ENCODE results near the gene ADGRV1. TPM values are rescaled to one million over a fixed set of nuclear protein-coding genes. Genes with fewer than 3 reads are reported as not detected.

ADGRV1 gene
- polyA plus RNA-seq, 3 donors: 0.18 to 0.33 TPM; not detected in 1

DNA sequence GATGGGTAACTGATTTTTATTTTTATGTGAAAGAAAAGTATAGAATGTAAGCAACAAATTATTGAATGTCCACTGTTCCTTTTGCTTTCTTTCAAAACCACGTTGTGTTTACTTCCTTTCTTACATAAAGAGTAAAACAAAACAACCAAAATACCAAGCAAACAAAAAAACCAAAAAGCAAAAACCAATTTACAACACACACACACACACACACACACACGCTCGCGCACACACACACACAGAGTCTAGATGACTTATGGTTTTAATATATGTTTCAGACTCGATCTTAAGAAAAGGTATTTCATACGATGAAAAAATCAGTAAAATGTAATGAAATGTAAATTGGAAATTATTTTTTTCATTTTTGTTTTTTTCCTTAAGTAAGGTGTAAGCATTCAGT, 80.3 kb downstream of the ADGRV1 start:
- no peak for DNase-seq
- Histone ChIP-seq H3K27me3 (ENCODE audit: control insufficient read depth in 2 of 2, insufficient read depth in 2 of 2, low read length in 2 of 2) (no peaks in the 10 kb centered on the region), H3K4me1 (ENCODE audit: control insufficient read depth in 1 of 2, insufficient read depth in 2 of 2, low read length in 2 of 2) (peaks cover 17 to 32% of the 10 kb centered on the region in 2 donors), H3K36me3 (replicated peaks in 1 of 2; ENCODE audit: control insufficient read depth in 1 of 2, insufficient read depth in 2 of 2, low read length in 2 of 2) (no peaks in the 10 kb centered on the region), H3K9me3 (replicated peaks in 1 of 2; ENCODE audit: control insufficient read depth in 1 of 2, insufficient read depth in 1 of 2, low read length in 2 of 2) (no peaks in the 10 kb centered on the region), H3K9ac (ENCODE audit: insufficient read depth, low read length, poor library complexity, severe bottlenecking) (no peak overlapping the region), H3K79me2 (ENCODE audit: insufficient read depth, low read length) (no peaks in the 10 kb centered on the region), H3K4me3 (replicated peaks in 1 of 3; ENCODE audit: low read depth in 2 of 3, low read length in 3 of 3) (no peak overlapping the region), H3K4me2 (replicated peaks; ENCODE audit: extremely low read depth, low read length, poor library complexity, severe bottlenecking) (no peak overlapping the region), H3K27ac (ENCODE audit: low read depth in 1 of 2, low read length in 2 of 2) (no peak overlapping the region), H4K20me1 (ENCODE audit: insufficient read depth, low read length) (no peaks in the 10 kb centered on the region), H2AFZ (ENCODE audit: insufficient read depth, low read depth, low read length, poor library complexity, severe bottlenecking) (no peak overlapping the region)
- Mint-ChIP-seq H3K4me1 (peaks cover 26% of the 10 kb centered on the region), H3K27me3 (ENCODE audit: low read depth in 3 of 3) (no peaks in the 10 kb centered on the region), H3K4me3 (no peak overlapping the region), H3K27ac (no peak overlapping the region), H3K9me3 (no peaks in the 10 kb centered on the region), H3K36me3 (no peaks in the 10 kb centered on the region)
- intact Hi-C loops (cut with micrococcal nuclease): no loop called here
- TF ChIP-seq CTCF (IDR thresholded peaks at IDR 0.05): no peak
- no CpG with 5 or more reads among the region's 6 CpGs for WGBS (ENCODE audit: insufficient coverage)

DNA sequence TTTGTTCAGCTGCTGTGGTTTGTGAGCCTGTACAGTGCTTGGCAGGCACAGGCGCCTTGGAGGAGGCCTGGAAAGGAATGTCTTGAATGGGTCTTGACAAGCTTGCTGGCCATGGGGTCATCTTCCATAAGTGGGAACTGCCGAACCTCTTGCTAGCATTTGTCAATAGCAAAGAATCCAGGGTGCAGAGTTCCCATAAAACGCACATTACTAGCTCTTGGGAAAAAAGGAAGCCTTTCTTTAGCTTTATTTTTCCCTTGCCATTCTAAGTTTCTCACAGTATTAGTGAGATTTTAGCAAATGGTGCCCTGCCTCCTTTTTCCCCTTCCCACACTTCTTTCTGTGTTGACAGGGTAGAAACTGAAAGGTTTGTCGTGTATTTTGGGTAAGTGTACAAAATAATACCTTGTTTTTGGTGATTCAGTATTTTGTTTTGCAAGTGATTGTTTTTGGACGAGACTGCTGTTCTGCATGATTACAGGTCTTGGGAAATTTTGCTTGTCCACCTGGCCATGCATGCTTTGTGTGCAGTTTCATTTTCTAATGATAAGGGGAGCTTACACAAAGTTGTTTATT, 82.0 kb downstream of the ADGRV1 start:
- no peaks in the 10 kb centered on the region for H3K36me3 ChIP-seq (replicated peaks in 1 of 2; ENCODE audit: control insufficient read depth in 1 of 2, insufficient read depth in 2 of 2, low read length in 2 of 2)
- no peak overlapping the region for H3K4me2 ChIP-seq (replicated peaks; ENCODE audit: extremely low read depth, low read length, poor library complexity, severe bottlenecking)
- no peak for DNase-seq
- no peak overlapping the region for H3K27ac Mint-ChIP-seq
- intact Hi-C loops (cut with micrococcal nuclease): no loop called here
- H3K4me1 Mint-ChIP-seq: peaks cover 34% of the 10 kb centered on the region
- no peak overlapping the region for H3K4me3 Mint-ChIP-seq
- H3K36me3 Mint-ChIP-seq: no peaks in the 10 kb centered on the region
- peaks cover 20 to 42% of the 10 kb centered on the region in 2 donors for H3K4me1 ChIP-seq (ENCODE audit: control insufficient read depth in 1 of 2, insufficient read depth in 2 of 2, low read length in 2 of 2)
- no peaks in the 10 kb centered on the region for H4K20me1 ChIP-seq (ENCODE audit: insufficient read depth, low read length)
- no peak overlapping the region for H3K27ac ChIP-seq (ENCODE audit: low read depth in 1 of 2, low read length in 2 of 2)
- H3K79me2 ChIP-seq (ENCODE audit: insufficient read depth, low read length): no peaks in the 10 kb centered on the region
- H3K9me3 Mint-ChIP-seq: no peaks in the 10 kb centered on the region
- H3K9me3 ChIP-seq (replicated peaks in 1 of 2; ENCODE audit: control insufficient read depth in 1 of 2, insufficient read depth in 1 of 2, low read length in 2 of 2): no peaks in the 10 kb centered on the region
- H2AFZ ChIP-seq (ENCODE audit: insufficient read depth, low read depth, low read length, poor library complexity, severe bottlenecking): no peak overlapping the region
- WGBS (ENCODE audit: insufficient coverage): 79% methylated on average over 3 of the region's 5 CpGs
- TF ChIP-seq CTCF (IDR thresholded peaks at IDR 0.05): no peak
- no peak overlapping the region for H3K9ac ChIP-seq (ENCODE audit: insufficient read depth, low read length, poor library complexity, severe bottlenecking)
- no peaks in the 10 kb centered on the region for H3K27me3 ChIP-seq (ENCODE audit: control insufficient read depth in 2 of 2, insufficient read depth in 2 of 2, low read length in 2 of 2)
- H3K27me3 Mint-ChIP-seq (ENCODE audit: low read depth in 3 of 3): no peaks in the 10 kb centered on the region
- H3K4me3 ChIP-seq (replicated peaks in 1 of 3; ENCODE audit: low read depth in 2 of 3, low read length in 3 of 3): no peak overlapping the region

Measured in CD14-positive monocyte (primary cell).